Epithelial cell of esophagus (primary cell): Measurements from ENCODE around the gene DRAXIN.

Experiments used
- DNase-seq: peaks from one replicate; pipeline ENCODE4 v3.0.0; 2010; ENCODE audit warnings: low read depth
- H3K4me3 ChIP-seq: 2 replicates; pipeline ENCODE4 v1.5.1; 2011; ENCODE audit warnings: mild to moderate bottlenecking, low read length, control low read depth
- CTCF ChIP-seq: IDR thresholded peaks from 2 replicates; pipeline ENCODE4 v1.5.1; 2011; ENCODE audit warnings: low read depth, mild to moderate bottlenecking, low read length, control low read depth, inconsistent platforms; ENCODE audit not compliant: insufficient read depth; ENCODE audit errors: missing control alignments

Gene DRAXIN

GRCh38 chr1:11701981-11702803 is 10.7 kb downstream of the DRAXIN start:
- DNase-seq = no peak
- H3K4me3 ChIP-seq = no peak overlapping the region
- TF ChIP-seq CTCF = no peak

- H3K4me3 ChIP-seq = no peak overlapping the region
- no peak for TF ChIP-seq CTCF
- DNase-seq = no peak
These were observed 12.1 kb downstream of the DRAXIN start for GRCh38 chr1:11703357-11704193.

GRCh38 chr1:11704194-11704529 is 12.7 kb downstream of the DRAXIN start:
- no peak for DNase-seq
- H3K4me3 ChIP-seq = no peak overlapping the region
- TF ChIP-seq CTCF = no peak

GRCh38 chr1:11704691-11705475 is 13.4 kb downstream of the DRAXIN start:
- TF ChIP-seq CTCF = no peak
- DNase-seq = no peak
- H3K4me3 ChIP-seq = no peak overlapping the region

GRCh38 chr1:11705596-11705995 is 14.1 kb downstream of the DRAXIN start:
- H3K4me3 ChIP-seq = no peak overlapping the region
- TF ChIP-seq CTCF = no peak
- DNase-seq = no peak

- no peak for DNase-seq
- no peak for TF ChIP-seq CTCF
- H3K4me3 ChIP-seq = no peak overlapping the region
These were observed 14.8 kb downstream of the DRAXIN start for GRCh38 chr1:11706292-11706691.
